GM18517 (cell line): ENCODE data around the gene MSL1.
A peak's percentile ranks its signal among the peaks of the same experiment; 100 is the strongest.
"Not testable (repeated sequence)": the region's sequence is repeated elsewhere in the genome, so short reads cannot be mapped to it uniquely, and the experiment has no call there.

Source experiments
- ATAC-seq: cut with Tn5 transposase; IDR thresholded peaks from one replicate; pipeline ENCODE4 v1.9.1; 2021; ENCODE audit warnings: mild to moderate bottlenecking, moderate library complexity; ENCODE audit not compliant: unreplicated experiment

The MSL1 gene

GRCh38 chr17:40124279-40125141 is 2.7 kb downstream of the MSL1 start:
- ATAC-seq, result no peak

GRCh38 chr17:40129498-40129897 is 7.7 kb downstream of the MSL1 start:
- no peak for ATAC-seq

GRCh38 chr17:40130352-40131042 is 8.7 kb downstream of the MSL1 start:
- no peak for ATAC-seq

GRCh38 chr17:40134184-40134583 is 12.4 kb downstream of the MSL1 start:
- no peak for ATAC-seq

GRCh38 chr17:40135817-40136216 is 14.0 kb downstream of the MSL1 start:
- ATAC-seq, result no peak

GRCh38 chr17:40139566-40140058 is 17.8 kb downstream of the MSL1 start:
- peak; percentile 25 for ATAC-seq

DNA sequence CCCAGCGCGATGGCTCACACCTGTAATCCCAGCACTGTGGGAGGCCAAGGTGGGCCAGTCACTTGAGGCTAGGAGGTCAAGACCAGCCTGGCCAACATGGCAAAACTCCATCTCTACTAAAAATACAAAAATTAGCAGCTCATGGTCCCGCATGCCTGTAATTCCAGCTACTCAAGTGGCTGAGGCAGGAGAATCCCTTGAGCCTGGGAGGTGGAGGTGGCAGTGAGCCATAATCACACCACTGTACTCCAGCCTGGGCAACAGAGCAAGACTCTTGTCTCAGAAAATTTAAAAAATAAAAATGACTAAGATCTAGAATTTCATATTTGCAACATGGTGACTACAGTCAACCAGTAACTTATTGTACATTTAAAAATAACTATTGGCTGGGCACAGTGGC is 21.4 kb downstream of the MSL1 start:
- ATAC-seq, result not testable (repeated sequence)

DNA sequence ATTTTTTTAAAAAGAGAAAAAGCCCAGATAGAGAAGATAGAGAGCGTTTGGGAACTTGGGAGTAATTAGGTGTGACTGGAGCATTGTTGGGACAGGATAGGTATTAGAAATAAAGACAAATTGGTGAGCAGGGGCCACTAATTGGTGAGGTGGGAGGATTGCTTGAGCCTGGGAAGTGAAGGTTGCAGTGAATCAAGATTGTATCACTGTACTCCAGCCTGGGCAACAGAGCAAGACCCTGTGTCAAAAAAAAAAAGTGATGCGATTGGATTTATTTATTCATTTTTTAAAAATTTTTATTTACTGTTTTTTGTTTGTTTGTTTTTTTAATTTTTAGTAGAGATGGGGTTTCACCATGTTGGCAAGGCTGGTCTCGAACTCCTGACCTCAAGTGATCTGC is 23.7 kb downstream of the MSL1 start:
- ATAC-seq, result no peak

DNA sequence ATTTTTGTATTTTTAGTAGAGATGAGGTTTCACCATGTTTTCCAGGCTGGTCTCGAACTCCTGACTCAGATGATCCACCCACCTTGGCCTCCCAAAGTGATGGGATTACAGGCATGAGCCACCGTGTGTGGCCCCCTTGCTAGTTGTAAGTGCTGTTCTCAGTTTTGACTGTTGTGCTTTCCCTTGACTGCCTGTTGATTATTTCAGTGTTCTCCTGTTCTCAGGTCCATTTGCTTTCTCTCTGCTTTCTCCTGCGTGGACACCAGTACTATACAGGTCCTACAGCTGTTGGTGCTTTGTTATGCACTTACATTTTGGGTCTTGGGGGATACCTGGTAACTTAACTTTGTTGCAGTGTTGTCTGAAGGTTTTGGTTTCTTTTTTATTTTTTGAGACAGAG is 26.8 kb downstream of the MSL1 start:
- no peak for ATAC-seq

GRCh38 chr17:40150276-40150675 is 28.5 kb downstream of the MSL1 start:
- no peak for ATAC-seq

- ATAC-seq, result no peak
Measured at GRCh38 chr17:40151414-40151963, 29.7 kb downstream of the MSL1 start.

GRCh38 chr17:40153603-40154236 is 31.9 kb downstream of the MSL1 start:
- ATAC-seq, result no peak

- no peak for ATAC-seq
Measured at GRCh38 chr17:40157973-40158372, 36.2 kb downstream of the MSL1 start.

DNA sequence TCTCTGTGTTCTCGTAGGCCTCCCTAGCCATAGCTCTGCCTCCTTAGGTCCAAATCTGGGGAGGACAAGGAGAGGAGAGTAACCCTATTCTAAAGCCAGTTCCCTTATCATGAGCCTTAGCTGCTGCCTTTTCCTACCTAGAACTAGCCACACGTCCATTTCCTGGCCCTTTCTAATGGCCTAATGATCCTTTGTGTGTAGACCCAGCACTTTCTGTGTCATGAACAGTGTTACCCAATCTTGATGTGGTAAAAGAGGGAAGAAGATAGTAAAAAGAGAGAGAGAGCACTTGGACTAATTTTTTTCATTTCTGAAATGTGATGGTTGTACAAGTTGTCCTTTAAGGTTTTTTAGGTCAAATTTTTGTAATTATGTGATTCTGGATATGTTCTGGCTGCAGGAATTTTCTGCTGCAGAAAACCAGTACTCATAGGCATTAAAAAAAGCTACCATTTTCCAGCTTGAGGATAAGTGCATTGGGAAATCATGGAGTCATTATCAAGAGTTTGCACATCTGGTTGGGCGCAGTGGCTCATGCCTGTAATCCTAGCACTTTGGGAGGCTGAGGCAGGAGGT is 36.8 kb downstream of the MSL1 start:
- ATAC-seq, result no peak

DNA sequence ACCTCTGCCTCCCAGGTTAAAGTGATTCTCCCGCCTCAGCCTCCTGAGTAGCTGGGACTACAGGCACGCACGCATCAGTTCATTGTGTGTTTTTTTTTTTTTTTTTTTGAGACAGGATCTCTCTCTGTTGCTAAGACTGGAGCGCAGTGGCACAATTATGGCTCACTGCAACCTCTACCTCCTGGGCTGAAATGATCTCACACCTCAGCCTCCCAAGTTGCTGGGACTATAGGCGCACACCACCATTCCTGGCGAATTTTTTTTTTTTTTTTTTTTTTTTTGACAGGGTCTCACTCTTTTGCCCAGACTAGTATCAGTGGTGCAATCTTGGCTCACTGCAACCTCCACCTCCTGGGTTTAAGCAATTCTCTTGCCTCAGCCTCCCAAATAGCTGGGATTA is 37.7 kb downstream of the MSL1 start:
- no peak for ATAC-seq

GRCh38 chr17:40167685-40168261 is 46.0 kb downstream of the MSL1 start:
- no peak for ATAC-seq

DNA sequence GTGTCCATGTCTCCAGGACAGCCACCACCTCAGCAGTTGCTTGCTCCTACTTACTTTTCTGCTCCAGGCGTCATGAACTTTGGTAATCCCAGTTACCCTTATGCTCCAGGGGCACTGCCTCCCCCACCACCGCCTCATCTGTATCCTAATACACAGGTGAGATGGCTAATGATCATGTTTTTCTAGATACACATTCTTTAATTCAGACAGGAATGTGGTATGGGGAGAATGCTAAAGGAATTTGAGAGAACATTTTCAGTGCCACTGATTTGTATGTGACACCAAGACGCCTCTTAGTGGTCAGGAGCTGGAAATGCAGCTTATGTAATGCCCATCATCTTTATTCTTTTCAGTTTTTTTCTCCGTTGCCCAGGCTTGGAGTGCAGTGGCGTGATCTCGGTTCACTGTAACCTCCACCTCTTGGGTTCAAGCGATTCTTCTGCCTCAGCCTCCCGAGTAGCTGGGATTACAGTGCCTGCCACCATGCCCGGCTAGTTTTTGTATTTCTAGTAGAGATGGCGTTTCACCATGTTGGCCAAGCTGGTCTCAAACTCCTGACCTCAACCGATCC is 46.6 kb downstream of the MSL1 start:
- ATAC-seq, result no peak

DNA sequence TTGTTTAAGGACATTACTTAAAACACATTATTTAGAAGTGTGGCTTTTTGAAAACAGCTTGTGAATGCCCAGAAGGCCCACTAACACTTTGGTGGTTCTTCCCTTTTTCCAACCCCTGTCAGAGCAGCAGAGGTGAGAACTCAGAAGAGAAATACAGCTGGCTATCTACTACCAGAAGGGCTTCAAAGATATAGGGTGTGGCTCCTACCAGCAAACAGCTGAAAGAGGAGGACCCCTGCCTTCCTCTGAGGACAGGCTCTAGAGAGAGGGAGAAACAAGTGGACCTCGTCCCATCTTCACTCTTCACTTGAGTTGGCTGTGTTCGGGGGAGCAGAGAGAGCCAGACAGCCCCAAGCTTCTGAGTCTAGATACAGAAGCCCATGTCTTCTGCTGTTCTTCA is 48.6 kb downstream of the MSL1 start:
- ATAC-seq, result no peak

DNA sequence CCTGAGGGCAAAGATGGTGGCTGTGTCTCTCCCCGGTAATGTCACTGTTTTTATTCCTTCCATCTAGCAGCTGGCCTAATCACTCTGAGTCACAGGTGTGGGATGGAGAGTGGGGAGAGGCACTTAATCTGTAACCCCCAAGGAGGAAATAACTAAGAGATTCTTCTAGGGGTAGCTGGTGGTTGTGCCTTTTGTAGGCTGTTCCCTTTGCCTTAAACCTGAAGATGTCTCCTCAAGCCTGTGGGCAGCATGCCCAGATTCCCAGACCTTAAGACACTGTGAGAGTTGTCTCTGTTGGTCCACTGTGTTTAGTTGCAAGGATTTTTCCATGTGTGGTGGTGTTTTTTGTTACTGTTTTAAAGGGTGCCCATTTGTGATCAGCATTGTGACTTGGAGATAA is 50.0 kb downstream of the MSL1 start:
- no peak for ATAC-seq

DNA sequence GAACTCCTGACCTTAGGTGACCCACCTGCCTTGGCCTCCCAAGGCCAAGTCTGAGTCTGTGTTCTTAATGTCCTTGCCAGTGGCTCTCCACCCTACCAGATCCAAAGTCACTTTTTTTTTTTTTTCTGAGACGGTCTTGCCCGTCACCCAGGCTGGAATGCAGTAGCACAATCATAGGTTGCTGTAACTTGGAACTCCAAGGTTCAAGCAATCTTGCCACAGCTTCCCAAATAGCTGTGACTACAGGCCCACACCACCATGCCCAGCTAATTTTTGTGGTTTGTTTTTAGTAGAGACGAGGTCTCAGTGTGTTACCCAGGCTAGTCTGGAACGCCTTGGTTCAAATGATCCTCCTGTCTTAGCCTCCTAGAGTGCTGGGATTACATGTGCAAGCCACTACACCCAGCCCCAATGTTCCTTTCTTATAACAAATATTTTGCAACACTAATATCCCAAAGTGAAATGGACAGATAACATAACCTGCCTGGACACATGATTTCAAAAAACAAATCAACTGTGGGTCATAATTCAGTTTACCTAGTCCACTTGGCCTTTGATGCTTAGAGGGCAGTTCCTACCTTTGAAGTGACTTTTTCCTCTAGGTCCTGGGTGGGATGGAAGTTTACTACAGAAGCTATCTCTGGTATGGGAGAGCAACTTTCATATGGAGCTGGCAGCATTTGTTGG is 51.5 kb downstream of the MSL1 start:
- no peak for ATAC-seq
